HG02885 (cell line): Measurements from ENCODE around the gene PHF20.
"Not testable (repeated sequence)": the region's sequence is repeated elsewhere in the genome, so short reads cannot be mapped to it uniquely, and the experiment has no call there.

Experiments
- ATAC-seq: cut with Tn5 transposase; IDR thresholded peaks from one replicate; pipeline ENCODE4 v1.9.1; 2021; ENCODE audit warnings: mild to moderate bottlenecking; ENCODE audit not compliant: unreplicated experiment, poor library complexity

Gene PHF20

GRCh38 chr20:35882427-35883161 lies 110.8 kb downstream of the PHF20 start:
- ATAC-seq, result not testable (repeated sequence)

DNA sequence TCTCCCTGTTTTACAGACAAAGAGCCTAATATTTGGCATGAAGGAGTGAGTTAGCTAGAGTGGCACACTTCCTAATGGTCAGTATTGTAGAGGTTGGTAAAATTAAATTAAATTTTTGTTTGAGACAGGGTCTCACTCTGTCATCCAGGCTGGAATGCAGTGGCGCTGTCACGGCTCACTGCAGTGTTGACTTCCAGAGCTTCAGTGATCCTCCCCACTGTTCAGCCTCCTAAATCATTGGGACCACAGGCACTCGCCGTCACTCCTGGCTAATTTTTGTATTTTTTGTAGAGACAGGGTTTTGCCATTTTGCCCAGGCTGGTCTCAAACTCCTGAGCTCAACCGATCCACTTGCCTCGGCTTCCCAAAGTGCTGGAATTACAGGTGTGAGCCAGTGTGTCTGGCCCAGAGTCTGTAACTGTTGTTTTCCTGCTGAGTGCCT lies 111.5 kb downstream of the PHF20 start:
- no peak for ATAC-seq

- ATAC-seq, result no peak
Measured at GRCh38 chr20:35883778-35884540, 112.1 kb downstream of the PHF20 start.

- no peak for ATAC-seq
Measured at GRCh38 chr20:35884541-35884865, 112.7 kb downstream of the PHF20 start.

GRCh38 chr20:35885212-35885611 lies 113.4 kb downstream of the PHF20 start:
- no peak for ATAC-seq

DNA sequence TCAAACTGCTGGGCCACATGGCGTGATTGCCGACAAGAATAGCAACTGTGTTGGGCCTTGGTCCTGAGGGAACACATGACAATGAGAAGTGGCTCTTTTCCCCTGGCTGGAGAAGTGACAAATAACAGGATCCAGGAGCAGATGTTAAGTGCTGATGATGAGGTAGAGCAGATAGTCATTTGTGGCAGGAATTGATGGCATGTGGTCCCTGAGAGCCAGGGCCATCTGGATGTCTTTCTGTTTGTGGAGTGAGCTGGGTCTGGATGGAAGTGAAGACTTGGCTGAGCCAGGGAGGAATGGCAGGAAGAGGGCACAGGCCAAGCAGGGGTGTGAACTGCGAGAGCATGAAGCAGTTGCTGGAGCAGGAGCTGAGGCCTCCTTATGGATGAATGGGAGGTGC lies 114.7 kb downstream of the PHF20 start:
- no peak for ATAC-seq

DNA sequence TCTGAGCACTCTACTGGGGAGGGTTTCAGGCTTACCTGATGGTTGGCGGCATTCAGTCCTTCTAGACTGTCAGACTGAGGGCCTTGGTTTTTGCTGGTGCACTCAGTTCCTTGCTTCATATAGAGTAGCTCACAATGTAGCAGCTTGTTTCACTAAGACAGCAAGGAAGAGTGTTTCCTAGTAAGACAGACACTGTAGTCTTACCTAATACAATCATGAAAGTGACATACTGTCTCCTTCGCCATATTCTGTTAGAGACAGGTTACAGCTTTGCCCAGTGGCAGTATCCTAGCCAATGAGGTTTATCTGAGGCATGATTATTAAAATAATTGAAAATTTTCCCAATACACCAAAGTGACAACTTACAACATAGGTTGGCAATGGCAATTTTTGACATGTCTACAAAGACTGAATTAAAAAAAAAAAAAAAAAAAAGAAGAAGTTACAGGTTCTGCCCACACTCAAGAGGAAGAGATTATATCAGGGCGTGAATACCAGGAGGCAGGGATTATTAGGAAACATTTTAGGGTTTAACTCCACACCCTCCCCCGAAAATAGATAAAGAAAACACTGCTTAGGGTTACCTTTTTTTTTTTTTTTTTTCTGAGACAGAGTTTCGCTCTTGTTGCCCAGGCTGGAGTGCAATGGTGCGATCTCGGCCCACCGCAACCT lies 115.7 kb downstream of the PHF20 start:
- no peak for ATAC-seq

DNA sequence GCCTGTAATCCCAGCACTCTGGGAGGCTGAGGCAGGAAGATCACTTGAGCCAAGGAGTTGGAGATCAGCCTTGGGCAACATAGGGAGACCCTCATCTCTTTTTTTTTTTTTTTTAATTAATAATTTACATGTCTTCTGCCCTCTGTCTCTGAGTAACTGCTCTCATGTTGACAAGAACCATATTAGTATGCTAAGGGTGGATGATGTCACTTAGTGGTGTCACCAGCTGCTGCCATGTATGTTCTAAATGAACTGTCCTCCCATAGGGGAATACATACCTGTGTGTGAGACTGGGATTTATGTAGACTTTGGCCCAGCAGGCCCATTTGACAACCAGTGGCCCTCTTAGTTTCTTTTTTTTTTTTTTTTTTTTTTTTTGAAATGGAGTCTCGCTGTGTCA lies 116.8 kb downstream of the PHF20 start:
- ATAC-seq, result no peak

GRCh38 chr20:35891375-35891774 lies 119.6 kb downstream of the PHF20 start:
- no peak for ATAC-seq

GRCh38 chr20:35892871-35893270 lies 121.1 kb downstream of the PHF20 start:
- ATAC-seq, result no peak

DNA sequence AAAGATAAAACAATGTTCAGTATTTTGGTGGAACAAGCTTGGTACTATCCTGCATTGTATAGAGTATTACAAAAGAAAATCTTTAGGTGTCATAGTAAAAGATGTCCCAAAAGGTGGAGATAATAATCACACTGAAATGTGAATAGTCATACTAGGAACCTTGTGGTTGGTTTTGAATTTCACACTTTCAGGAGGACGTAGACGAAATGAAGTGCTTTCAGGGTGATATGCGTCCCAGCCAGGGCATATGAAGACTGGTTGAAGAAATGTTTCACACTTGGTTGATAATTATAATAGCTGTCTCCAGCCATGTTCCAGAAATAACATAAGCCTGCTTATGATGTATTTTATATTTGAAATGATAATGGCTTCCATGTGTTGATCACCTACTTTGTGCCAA lies 122.1 kb downstream of the PHF20 start:
- peak; percentile 77 for ATAC-seq

DNA sequence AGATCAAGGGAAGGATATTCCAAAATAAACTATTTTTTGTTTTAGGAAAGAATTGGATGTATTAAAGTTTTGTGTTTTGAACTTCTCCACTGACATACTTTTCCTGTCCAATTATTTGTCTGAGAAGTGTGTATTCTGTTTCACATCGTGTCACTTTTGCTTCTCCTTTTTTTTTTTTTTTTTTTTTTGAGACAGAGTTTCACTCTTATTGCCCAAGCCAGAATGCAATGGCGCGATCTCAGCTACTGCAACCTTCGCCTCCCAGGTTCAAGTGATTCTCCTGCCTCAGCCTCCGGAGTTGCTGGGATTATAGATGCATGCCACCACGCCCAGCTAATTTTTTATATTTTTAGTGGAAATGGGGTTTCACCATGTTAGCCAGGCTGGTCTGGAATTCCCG lies 123.7 kb downstream of the PHF20 start:
- not testable (repeated sequence) for ATAC-seq

DNA sequence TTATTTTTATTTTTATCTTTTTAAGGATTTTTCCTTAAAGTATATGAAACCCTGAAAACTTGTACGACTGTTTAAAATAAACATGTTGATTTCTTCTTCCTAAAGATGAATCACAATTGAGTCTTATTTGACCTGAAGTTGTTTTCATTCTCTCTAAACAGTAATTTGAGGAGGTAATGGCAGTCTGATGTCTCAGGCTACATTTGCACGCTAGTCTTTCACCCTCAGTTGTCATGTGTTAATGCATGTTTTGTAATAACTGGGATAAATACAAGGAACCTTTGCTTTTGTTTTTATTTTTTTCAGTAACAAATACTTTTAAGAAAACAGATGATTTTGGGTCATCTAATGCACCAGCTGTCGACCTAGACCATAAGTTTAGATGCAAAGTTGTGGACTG lies 127.2 kb downstream of the PHF20 start:
- no peak for ATAC-seq

DNA sequence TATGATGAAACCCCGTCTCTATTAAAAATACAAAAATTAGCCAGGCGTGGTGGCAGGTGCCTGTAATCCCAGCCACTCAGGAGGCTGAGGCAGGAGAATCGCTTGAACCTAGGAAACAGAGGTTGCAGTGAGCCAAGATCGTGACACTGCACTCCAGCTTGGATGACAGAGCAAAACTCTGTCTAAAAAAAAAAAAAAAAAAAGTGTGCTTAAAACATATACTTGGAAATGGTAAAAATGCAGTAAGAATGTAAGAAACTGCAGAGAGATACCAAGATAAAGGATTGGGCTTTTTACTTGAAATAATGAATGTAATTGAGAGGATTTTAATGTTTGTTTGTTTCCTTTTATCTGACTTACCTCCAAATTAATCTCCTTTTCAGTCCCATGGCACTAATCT lies 129.4 kb downstream of the PHF20 start:
- ATAC-seq, result not testable (repeated sequence)

- ATAC-seq, result no peak
Measured at GRCh38 chr20:35901678-35902544, 130.1 kb downstream of the PHF20 start.

DNA sequence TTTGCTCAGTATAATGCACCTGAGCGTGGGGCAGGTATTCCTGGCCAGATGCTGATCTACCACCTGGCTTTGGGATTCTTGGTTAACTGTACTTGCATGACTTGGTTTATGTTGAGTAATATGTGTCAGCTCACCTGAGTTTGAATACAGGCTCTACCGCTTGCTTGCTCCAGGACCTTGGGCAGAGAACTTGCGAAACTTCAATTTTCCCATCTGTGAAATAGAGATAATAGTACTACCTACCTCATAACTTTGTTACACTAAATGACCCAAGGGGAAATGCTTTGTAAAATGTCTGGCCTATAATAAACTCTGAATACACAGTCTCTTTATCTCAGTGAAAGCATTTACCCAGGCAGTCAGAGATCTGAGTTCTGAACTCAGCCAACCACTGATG lies 130.7 kb downstream of the PHF20 start:
- ATAC-seq, result no peak

- ATAC-seq, result no peak
Measured at GRCh38 chr20:35903843-35904242, 132.0 kb downstream of the PHF20 start.

GRCh38 chr20:35904982-35905663 lies 133.3 kb downstream of the PHF20 start:
- ATAC-seq, result no peak

- ATAC-seq, result no peak
Measured at GRCh38 chr20:35907017-35907701, 135.3 kb downstream of the PHF20 start.
